ENCODE results near the gene LPCAT2.

- TF ChIP-seq CTCF (IDR thresholded peaks at IDR 0.05; ENCODE audit: extremely low read depth in 1 of 2, insufficient read depth in 1 of 2, low read depth in 1 of 2, low read length in 2 of 2) (no peak), POLR2A (IDR thresholded peaks at IDR 0.05; ENCODE audit: low read depth, low read length) (no peak), MAX (IDR thresholded peaks at IDR 0.05; ENCODE audit: insufficient read depth, insufficient read length) (no peak), POLR2AphosphoS5 (IDR thresholded peaks at IDR 0.05; ENCODE audit: insufficient read depth, low read depth, low read length) (no peak), EZH2 (IDR thresholded peaks at IDR 0.05; ENCODE audit: borderline replicate concordance, low read depth, low read length, severe bottlenecking) (no peak)
These were observed 58.5 kb downstream of the LPCAT2 start for GRCh38 chr16:55567382-55567781.
